Measurements from ENCODE around the gene NET1.
"Not testable (repeated sequence)": the region's sequence is repeated elsewhere in the genome, so short reads cannot be mapped to it uniquely, and the experiment has no call there.

The NET1 gene, protein sequence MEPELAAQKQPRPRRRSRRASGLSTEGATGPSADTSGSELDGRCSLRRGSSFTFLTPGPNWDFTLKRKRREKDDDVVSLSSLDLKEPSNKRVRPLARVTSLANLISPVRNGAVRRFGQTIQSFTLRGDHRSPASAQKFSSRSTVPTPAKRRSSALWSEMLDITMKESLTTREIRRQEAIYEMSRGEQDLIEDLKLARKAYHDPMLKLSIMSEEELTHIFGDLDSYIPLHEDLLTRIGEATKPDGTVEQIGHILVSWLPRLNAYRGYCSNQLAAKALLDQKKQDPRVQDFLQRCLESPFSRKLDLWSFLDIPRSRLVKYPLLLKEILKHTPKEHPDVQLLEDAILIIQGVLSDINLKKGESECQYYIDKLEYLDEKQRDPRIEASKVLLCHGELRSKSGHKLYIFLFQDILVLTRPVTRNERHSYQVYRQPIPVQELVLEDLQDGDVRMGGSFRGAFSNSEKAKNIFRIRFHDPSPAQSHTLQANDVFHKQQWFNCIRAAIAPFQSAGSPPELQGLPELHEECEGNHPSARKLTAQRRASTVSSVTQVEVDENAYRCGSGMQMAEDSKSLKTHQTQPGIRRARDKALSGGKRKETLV

DNA sequence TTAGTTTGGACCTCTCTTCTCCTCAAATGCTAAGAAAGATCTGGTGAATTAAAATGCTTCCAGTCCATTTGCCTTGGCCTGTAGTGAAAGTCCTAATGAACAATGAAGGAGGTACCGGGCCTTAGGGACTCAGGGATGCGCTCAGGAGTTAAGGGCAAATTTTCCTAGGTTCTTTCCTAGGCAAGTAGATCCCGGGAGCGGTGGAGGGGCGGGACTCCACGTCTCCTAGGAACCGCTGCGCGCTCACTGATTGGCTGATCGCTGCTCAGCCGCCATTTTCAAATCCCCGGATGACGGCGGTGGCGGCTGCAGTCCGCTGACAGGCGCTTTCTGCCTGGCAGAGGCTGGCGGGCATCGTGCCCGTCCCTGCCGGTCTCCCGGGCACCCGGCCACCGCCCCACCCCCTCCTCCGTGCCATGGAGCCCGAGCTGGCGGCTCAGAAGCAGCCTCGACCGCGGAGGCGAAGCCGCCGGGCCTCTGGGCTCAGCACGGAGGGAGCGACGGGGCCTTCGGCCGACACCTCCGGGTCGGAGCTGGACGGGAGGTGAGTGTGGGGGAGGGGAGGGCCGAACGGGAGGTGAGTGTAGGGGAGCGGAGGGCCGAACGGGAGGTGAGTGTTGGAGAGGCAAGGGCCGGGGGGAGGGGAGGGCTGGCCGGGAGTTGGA, at the start of gene NET1:
NET1 (plus strand) TSS at position 281 of the 665 bp plus-strand sequence; CDS start at position 417, 136 bp downstream.
- DNase-seq (ENCODE audit: low read depth in 2 of 2, low spot score in 1 of 2), result peak; percentile 11 to 14

- DNase-seq (ENCODE audit: low read depth in 2 of 2, low spot score in 1 of 2), result no peak
These were observed 49.5 kb upstream of the NET1 start for GRCh38 chr10:5362873-5363272.

DNA sequence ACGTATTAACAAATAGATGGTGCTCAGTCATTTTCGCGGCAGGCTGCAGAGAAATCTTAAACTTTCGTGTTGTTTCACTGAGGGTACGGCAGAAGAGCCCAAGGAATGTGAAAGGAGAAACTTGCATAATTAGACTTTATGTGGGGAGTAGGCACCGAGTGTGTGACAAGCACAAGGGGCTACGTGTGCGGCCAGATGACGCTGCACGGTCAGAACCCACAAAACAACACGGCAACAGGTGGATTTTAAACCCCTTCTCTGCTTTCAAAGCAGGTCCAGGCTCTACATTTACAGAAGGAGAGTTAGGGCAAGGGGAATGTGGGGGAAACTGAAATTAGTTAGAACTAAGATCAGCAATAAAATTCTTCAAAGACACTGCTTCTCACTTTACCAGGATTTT, 48.0 kb upstream of the NET1 start:
- DNase-seq (ENCODE audit: low read depth in 2 of 2, low spot score in 1 of 2), result no peak

DNA sequence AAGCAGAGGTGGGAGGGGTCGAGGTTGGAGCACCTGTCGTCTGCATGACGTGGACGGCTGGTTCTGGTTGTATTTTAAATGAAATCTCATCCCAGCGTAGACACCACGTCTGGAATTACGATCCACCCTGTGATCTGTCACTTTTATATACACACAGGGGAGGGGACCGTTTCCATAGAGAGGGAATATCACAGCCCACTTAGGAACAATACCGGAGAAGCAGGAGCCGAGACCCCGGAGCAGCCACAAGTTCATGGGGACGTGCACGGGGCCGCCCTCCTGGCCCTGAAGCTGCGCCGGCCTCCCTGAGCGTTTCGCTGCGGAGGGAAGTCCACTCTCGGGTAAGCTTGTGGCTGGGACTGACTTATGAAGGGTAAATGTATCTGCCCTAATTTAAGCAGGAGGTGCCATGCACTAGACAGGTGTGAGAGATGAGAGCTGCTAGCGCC, 47.4 kb upstream of the NET1 start, which contains the start of gene UCN3:
UCN3 (plus strand) TSS at position 77 of the 449 bp plus-strand sequence. CDS start 8,755 bp downstream, outside the sequence.
- DNase-seq (ENCODE audit: low read depth in 2 of 2, low spot score in 1 of 2), result no peak

DNA sequence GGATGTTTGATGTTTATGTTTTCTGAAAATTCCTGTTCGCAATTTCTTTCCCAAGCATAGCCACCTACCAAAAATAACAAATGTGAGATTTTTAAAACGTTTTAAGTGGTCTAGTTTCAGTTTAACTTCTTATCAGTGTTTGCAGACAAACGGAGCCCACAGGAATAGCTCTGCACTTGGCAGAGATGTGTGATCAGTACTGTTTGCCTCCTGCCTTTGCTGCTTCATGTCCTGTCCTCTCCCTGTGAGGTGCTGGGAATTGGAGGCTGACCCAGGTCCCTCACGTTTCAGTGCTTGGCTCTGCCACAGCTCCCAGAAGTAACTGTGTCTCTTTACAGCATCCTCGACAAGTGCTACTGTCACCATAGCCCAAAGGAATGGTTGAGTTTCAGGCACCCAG, 46.4 kb upstream of the NET1 start:
- no peak for DNase-seq (ENCODE audit: low read depth in 2 of 2, low spot score in 1 of 2)

GRCh38 chr10:5369362-5370158, 42.8 kb upstream of the NET1 start:
- DNase-seq (ENCODE audit: low read depth in 2 of 2, low spot score in 1 of 2), result no peak

DNA sequence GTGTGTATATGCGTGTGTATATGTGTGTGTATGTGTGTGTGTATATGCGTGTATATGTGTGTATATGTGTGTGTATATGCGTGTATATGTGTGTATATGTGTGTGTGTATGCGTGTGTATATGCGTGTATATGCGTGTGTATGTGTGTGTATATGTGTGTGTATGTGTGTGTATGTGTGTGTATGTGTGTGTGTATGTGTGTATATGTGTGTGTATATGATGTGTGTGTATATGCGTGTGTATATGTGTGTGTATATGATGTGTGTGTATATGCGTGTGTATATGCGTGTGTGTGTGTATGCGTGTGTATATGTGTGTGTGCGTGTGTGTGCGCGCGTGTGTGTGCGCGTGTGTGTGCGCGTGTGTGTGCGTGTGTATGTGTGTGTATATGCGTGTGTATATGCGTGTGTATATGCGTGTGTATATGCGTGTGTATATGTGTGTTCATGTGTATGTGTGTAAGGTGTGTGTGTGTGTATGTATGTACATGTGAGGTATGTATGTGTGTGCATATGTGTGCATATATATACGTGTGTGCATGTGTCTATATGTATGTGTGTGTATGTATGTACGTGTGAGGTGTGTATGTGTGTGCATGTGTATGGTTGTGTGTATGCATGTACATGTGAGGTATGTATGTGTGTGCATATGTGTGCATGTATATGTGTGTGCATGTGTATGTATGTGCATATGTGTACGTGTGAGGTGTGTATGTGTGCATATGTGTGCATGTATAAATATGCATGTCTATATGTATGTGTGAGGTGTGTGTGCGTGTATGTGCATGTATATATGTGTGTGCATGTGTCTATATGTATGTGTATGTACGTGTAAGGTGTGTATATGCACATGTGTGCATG, 41.6 kb upstream of the NET1 start:
- DNase-seq (ENCODE audit: low read depth in 2 of 2, low spot score in 1 of 2), result no peak

GRCh38 chr10:5373307-5373706, 39.0 kb upstream of the NET1 start:
- no peak for DNase-seq (ENCODE audit: low read depth in 2 of 2, low spot score in 1 of 2)

- no peak for DNase-seq (ENCODE audit: low read depth in 2 of 2, low spot score in 1 of 2)
These were observed 38.3 kb upstream of the NET1 start for GRCh38 chr10:5373891-5374611.

GRCh38 chr10:5376450-5376849, 35.9 kb upstream of the NET1 start:
- no peak for DNase-seq (ENCODE audit: low read depth in 2 of 2, low spot score in 1 of 2)

GRCh38 chr10:5379202-5379601, 33.2 kb upstream of the NET1 start:
- DNase-seq (ENCODE audit: low read depth in 2 of 2, low spot score in 1 of 2), result not testable (repeated sequence)

- not testable (repeated sequence) for DNase-seq (ENCODE audit: low read depth in 2 of 2, low spot score in 1 of 2)
These were observed 32.0 kb upstream of the NET1 start for GRCh38 chr10:5380395-5380794.

- DNase-seq (ENCODE audit: low read depth in 2 of 2, low spot score in 1 of 2), result no peak
These were observed 31.2 kb upstream of the NET1 start for GRCh38 chr10:5381187-5381586.

DNA sequence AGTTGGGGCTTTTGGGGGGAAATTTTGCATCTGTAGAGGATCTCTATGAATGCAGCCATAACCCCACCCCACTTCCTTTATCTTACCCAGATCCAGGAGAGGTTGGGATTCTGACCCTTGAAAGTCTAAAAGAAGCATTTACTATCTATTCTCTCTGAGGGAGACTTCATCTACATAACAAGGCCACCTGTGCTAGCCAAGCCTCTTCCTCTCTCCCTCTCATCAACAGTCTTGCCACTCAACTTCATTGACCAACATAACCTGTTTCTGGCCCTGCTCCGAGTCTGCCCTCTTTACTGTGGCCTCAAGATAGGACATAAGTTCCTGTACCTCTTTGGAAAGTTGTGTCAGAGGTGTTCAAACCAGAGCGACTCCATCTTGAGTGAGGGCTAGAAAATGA, 27.1 kb upstream of the NET1 start:
- no peak for DNase-seq (ENCODE audit: low read depth in 2 of 2, low spot score in 1 of 2)

GRCh38 chr10:5387169-5387568, 25.2 kb upstream of the NET1 start:
- DNase-seq (ENCODE audit: low read depth in 2 of 2, low spot score in 1 of 2), result no peak

DNA sequence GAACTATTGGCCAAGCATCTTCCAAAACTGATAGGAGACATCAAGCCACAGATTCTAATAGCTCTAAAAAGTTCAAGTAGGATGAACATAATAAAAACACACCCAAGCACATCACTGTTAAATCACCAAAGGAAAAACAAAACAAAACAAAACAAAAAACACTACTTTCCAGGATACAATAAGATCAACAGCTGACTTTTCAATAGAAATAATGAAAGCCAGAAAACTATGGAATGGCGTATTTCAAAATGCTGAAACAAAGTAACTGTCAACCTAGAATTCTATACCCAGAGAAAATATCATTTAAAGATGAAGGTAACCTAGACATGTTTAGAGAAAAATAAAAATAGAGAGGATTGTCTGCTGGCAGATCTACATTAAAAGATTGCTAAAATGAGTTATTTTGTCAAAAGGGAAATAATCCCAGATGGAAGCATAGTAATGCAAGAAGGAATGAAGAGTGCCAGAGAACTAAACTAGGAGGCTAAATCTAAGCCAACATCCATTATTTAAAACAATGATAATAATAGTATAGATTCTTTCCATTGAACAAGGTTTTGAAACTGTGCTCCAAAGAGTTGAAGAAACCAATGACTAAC, 21.7 kb upstream of the NET1 start:
- no peak for DNase-seq (ENCODE audit: low read depth in 2 of 2, low spot score in 1 of 2)

DNA sequence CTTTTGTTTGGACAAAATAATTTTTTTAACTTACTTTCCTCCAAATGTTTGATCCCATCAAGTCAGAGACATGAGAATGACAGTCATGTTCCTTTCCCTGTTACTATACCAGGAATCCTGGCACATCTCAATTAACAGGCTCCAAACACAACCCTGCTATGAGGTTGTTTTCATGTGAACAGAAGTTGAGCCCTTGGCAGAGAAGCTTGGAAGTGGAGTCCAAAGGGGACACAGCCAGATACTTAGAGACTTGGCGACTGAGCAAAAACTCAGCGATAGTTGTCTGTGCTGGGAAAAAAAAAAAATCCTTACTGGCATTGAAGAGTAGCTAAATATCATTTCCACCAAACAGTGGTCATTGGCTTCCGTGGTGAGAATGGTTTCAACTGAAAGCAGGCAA, 20.6 kb upstream of the NET1 start:
- DNase-seq (ENCODE audit: low read depth in 2 of 2, low spot score in 1 of 2), result no peak

- DNase-seq (ENCODE audit: low read depth in 2 of 2, low spot score in 1 of 2), result no peak
These were observed 18.8 kb upstream of the NET1 start for GRCh38 chr10:5393529-5393928.

- no peak for DNase-seq (ENCODE audit: low read depth in 2 of 2, low spot score in 1 of 2)
These were observed 17.2 kb upstream of the NET1 start for GRCh38 chr10:5395168-5395567.
